Amniotic epithelial cell (primary cell): Measurements from ENCODE around the gene NCAPG2.

Experiments used
- DNase-seq: peaks from one replicate; pipeline ENCODE4 v3.0.0-alpha.2; 2010; ENCODE audit warnings: low read depth

NCAPG2 gene

DNA sequence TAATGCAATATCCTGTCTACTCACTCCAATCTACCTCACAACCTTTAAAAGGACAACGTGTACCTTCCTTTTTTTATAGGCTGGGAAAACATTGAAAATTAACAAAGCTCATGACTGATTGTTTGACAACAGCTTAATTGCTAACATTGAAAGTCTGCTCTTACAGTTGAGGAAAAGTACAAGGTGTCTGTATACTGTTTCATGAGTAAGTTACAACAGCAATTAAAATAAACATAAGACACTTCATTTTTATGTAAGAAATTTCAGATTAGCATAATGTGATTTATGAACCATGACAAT is 28.6 kb upstream of the NCAPG2 start:
- DNase-seq = no peak

DNA sequence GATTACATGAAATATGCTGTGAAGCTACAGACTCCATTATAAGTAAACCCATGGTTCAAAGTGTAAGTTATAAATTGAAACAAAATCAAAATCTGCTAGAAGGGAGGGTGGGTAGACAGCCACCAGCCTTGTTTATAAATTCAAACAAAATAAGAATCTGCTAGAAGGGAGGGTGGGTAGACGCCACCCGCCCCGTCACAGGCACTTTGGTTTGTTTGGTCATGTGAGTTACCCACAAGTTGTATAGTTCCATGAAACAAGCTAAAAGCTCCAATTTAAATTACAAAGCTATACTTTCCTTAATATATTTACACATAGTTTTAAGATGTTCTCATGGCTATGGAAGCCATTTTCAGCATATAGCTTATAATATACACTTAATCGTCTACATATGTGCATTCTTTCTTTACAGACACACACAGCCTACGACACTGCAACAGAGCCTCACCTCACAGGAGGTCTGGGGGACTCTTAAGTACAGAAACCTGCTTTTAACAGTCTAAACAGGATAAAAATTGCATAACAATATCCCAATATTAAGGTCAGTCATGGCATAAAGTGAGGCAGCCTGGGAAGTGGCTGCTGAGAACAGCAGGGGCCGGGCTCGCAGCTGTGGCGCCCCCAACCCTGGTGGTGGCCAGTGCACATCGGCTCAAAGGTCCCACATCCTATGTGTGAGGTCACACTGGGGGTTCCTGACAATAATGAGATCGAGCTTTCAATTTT is 28.1 kb upstream of the NCAPG2 start:
- DNase-seq = no peak

DNA sequence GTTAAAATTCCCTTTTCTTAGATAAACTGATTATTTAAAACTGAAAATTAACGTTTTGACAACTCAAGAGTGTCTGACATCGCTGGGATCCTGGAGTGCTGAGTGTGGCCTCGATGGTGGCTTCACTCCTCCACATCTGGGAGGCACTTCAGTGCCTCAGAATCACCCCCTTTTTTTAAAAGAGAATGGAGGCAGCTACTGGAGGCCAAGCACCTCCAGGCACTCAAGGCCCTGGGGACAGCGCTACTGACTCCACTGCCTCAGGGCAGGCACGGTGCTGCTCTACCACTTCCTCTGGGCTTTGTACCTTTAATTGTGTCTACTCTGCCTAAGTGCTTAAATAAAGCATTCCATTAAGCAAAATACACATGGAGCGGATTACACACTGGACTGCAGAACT is 27.2 kb upstream of the NCAPG2 start:
- no peak for DNase-seq

DNA sequence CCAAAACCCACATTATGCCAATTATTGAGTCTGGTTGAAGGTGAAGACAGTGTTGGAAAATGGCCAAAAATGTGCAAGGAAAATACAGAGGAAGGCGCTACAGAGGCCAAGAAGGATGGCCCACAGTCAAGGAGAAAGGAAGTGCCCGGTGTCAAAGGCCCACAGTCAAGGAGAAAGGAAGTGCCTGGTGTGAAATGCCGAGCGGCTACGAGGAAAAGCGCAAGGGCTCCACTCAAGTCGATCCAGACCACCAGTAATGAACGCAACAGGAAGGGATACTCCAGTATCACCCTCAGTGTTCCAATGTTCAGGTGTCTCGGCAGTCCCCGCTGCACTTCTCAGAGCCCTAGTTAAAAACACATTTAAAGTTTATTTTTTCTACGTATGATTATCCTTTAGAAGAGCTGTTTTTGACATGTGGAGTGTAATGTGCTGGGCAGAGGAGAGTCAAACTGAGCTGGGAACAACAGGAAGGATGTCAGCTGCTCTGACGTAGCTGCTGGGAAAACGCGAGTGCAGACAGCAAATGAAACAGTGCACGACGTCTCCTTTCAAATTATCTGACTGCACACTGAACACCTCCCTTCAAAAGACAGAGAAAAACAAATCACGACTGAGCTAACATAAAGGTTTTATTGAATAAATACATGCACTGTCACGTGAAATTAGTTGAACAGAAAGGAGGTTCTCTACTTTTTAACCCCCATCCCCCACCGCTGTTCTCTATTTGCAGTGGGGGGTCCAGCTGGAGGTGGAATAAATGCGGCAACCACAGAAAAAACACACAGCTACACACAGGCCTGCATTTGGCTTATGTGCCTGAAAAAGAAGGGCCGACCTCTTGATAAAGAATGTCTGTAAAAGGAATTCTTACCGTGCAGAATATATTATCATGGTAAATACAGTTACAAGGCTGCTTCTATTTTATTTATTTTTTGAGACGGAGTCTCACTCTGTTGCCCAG is 26.1 kb upstream of the NCAPG2 start:
- no peak for DNase-seq

DNA sequence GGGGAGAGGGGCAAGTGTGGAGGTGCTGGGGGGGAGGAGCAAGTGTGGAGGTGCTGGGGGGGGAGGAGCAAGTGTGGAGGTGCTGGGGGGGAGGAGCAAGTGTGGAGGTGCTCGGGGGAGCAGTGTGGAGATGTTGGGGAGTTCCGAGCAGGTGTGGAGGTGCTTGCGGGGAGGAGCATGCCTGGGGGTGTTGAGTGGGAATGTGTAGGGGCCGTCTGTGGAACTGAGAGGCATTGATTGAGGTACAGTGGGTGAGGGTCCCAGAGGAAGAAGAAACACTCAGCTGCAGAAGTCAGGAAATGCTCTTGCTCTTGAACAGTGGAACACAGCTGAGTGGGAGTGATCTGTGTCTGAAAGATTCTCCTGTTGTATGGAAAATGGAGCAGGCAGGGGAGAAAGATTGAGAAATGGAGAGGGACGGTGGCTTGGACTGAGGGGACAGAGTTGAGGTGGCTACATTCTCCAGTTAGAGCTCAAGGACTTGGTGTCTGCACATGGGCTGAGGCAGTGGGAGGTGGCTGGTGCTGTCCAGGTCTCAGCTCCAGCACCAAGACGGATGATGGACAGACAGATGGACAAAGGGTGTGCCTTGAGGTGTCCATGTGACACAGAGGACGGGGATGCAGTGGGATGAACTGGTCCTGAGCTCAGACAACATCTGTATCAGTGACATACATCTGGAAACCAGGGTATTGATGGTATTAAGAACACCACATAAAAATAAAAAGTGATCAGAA is 25.2 kb upstream of the NCAPG2 start:
- DNase-seq = no peak

DNA sequence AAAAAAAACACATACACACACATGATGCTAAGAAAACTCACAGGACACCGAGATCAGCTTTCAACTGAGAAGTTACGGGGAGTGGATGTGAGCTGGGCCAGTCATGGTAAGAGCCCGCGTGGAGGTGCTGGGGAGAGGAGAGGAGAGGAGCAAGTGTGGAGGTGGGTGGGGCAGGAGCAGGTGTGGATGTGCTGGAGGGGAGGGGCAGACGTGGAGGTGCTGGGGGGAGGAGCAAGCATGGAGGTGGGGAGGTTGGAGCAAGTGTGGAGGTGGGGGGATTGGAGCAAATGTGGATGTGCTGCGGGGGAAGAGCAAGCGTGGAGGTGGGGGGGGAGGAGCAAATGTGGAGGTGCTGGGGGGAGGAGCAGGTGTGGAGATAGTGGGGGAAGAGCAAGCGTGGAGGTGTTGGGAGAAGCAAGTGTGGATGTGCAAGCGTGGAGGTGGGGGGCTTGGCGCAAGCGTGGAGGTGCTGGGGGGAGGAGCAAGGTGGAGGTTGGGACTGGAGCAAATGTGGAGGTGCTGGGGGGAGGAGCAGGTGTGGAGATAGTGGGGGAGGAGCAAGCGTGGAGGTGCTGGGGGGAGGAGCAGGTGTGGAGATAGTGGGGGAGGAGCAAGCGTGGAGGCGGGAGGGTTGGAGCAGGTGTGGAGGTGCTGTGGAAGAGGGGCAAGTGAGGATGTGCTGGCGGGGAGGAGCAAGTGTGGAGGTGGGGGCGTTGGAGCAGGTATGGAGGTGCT is 24.5 kb upstream of the NCAPG2 start:
- no peak for DNase-seq

DNA sequence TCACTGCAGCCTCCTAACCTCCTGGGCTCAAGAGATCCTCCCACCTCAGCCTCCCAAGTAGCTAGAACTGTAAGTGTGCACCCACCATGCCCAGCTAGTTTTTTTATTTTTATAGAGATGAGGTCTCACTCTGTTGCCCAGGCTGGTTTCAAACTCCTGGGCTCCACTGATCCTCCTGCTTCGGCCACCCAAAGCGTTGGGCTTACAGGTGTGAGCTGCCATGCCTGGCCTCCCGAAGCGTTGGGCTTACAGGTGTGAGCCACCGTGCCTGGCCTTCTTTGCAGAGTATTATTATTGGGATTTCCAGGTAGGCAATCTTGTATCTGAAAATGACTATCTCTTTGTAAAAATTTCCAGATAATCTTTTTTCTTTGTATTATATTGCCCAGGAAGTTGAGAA is 23.1 kb upstream of the NCAPG2 start:
- DNase-seq = no peak

DNA sequence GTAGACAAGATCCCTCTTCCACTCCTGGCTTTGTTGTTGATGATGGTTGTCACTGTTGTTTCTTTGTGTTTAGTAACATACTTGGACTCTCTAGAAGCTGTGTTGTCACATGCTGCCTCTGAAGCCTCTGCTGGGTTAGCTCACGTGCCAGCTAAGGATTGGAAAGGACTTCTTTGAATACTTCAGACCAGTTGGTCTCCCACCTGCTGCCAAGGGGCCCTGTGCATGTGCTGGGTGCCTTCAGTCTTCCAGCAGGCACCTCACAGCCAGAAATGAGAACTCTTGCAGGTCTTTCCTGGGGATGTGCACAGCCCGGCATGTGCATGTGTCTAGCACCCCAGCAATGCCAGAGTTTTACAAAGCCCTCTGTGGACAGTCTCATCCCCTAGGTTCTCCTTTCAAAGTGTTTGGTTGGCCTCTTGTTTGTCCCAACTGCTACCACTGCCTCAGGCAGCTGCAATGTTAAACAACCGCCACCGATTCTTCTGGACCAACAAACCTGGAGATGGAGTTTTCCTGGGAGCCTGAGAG is 21.7 kb upstream of the NCAPG2 start:
- no peak for DNase-seq

DNA sequence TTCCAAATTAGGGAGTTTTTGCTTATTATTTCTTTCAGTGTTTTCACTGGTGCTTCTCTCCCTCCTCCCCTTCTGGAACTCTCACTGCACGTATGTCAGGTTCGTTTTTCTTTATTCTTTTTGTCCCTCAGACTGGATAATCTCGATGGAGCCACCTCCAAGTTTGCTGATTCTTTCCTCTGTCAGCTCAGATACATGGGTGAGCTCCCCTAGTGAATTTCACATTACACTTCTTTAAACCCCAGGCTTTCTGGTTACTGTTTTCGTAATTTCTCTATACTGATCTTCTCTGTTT is 20.8 kb upstream of the NCAPG2 start:
- DNase-seq = no peak

DNA sequence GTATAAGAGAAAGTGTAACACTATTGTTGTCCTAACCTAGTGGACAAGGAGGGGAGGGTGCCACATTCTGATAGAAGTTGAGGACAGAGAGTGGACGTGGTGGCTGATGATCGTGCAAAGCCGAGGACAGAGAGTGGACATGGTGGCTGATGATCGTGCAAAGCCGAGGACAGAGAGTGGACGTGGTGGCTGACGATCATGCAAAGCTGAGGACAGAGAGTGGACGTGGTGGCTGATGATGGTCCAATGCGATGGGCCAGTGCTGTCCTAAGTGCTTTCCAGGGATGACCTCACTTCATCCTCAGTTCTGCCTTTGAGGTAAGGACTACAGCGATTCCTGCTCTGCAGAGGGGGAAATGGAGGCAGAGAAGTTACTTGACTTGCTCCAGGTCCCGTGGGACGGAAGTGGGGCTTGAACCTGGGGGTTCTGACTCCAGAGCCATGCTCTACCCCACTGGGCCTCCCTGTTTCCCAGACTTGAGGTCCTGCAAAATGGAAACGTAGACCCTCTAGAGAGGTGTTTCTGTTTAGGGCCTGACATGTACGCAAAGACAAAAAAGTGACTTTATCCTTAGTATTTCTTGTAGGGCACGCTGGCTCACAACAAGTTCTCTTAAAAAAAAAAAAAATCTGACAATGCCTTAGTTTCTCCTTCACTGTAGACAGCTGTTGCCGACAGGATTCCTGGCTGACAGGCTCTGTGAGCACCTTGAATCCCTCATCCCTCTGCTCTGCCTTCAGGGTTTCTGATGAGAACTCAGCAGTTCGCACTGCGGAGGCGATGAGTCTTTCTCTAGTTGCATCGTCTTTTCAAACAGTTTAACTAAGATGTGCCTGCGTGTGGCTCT is 20.3 kb upstream of the NCAPG2 start:
- DNase-seq = no peak

DNA sequence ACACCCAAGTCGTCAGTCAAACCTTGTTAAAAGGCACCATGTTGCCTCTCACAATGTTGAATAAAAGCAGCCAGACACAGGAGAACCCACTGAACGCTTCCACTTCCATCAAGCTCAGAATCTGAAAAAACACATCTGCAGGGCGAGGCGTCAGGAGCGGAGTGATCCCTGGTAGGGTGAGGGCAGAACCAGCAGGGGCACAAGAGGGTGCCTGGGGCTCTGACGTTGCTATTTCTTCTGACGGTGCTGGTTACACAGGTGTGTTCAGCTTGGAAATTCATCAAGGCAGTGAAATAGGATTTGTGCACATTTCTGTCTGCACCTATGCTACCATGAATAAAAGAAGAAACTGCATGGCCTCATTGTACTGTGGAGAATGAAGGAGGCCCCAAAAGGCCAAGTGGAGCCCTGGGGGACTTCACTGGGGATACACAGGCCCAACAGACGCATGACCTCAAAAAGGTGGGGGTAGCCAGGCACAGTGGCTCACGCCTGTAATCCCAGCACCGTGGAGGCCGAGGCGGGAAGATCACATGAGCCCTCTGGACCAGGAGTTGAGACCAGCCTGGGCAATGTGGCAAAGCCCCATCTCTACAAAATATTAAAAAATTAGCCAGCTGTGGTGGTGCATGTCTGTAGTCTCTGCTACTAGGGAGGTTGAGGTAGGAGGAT is 19.2 kb upstream of the NCAPG2 start:
- DNase-seq = no peak

DNA sequence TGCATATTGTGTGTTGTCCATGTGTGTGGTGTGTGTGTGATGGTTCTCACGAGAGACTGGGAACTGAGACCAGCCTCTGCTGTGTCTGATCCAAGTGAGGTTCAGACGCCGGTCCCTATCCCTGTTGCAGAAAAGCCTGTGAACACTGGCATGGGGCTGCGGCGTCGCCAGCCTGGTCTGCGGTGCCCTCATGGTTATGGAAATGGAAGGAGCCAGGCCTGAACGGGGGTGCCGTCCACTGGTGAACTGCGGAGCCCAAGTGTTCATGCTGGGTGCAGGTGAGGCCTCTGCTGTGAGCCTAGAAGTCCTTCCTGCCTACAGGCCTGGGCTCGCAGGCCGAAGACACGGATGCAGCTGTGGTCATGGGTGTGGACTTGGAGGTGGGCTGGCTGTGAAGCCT is 18.7 kb upstream of the NCAPG2 start:
- DNase-seq = no peak

DNA sequence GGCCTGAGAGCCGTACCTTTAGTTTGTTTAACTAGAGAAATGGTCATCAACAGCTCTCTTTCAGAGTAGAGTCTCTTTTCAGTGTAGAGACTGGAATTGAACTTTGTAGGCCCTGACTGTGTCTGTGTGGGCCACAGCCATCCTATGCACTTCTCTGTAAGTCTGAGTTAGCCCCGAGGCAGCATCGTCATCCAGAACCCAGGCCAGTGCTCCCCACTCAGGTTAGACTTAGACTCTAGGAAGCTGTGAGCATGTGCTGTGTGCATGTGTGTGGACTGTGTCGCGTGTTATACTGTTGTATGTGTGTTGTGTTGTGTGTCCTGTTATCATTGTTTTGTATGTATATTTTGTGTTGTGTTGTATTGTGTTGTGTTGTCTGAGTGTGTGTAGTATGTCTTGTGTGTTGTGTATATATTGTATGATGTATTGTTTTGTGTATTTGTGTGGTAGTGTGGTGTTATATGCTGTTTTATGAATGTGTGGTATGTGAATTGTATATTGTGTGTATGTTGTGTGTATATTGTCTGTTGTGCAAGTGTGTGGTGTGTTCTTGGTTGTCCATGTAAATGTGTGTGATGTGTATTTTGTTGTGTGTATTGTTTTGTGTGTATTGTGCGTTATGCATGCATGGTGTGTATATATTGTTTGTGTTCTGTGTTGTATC is 18.1 kb upstream of the NCAPG2 start:
- no peak for DNase-seq

DNA sequence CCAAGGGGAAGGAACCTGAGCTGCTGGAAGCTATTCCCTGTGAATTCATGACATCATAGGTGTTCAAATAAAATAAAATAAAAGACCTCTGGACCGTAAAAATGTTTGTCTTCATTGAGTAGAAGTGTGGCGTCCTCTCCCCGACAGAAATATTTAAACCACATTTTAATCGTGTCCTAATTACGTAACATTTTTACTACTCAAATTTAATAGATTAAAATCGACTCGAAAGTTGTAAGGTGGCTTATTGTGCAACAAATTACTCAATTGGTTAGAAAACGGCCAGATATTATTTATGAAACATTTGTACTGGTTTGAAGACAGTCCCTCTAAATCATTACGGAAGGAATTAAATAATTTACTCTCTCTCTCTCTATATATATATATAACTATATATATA is 15.5 kb upstream of the NCAPG2 start:
- no peak for DNase-seq

DNA sequence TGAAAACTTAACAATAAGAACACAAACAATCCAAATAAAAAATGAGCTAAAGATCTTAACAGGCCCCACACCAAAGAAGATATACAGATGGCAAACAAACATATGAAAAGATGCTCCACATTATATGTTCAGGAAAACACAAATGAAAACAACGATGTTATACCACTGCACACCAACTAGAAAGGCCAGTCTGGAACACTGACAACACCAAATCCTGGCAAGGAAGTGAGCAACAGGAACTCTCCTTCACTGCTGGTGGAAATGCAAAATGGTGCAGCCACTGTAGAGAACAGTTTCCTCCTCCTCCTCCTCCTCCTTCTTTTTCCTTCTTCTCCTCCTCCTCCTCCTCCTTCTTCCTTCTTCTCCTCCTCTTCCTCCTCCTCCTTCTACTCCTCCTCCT is 12.2 kb upstream of the NCAPG2 start:
- no peak for DNase-seq

DNA sequence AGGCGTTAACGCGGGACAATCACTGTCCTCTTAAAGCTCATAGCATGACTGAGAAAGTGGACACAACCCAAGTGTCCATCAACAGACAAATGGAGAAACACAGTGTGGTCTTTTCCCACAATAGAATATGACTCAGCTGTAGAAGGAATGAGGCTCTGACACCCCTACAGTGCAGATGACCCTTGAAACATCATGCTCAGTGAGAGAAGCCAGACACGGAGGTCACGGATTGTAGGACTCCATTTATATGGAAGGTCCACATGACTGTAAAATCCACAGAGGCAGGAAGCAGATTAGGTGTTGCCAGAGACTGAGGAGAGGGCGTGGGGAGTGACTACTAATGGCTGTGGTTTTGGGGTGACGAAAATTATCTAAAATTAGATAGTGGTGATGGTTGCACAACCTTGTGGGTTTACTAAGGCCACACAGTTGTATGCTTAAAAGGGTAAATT is 6.1 kb upstream of the NCAPG2 start:
- peak; percentile 98 for DNase-seq

DNA sequence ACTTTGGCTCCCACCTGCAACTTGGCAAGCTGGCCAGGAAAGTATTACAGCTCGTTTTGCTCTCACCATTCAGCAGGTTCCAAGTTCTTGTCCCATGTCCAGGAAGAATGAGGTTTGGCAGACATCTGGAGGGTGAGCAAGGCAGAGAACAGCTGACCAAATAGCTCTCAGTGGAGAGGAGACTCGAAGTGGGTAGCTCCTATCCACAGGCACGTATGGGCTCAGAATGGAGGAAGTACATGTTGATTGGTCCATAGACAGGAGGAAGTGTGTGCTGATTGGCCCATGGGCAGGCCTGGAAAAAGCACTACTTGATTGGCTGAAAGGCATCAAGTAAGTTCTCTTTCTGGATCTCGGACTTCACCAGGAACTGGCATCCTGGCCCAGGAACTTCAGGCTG is 3.0 kb upstream of the NCAPG2 start:
- DNase-seq = no peak

DNA sequence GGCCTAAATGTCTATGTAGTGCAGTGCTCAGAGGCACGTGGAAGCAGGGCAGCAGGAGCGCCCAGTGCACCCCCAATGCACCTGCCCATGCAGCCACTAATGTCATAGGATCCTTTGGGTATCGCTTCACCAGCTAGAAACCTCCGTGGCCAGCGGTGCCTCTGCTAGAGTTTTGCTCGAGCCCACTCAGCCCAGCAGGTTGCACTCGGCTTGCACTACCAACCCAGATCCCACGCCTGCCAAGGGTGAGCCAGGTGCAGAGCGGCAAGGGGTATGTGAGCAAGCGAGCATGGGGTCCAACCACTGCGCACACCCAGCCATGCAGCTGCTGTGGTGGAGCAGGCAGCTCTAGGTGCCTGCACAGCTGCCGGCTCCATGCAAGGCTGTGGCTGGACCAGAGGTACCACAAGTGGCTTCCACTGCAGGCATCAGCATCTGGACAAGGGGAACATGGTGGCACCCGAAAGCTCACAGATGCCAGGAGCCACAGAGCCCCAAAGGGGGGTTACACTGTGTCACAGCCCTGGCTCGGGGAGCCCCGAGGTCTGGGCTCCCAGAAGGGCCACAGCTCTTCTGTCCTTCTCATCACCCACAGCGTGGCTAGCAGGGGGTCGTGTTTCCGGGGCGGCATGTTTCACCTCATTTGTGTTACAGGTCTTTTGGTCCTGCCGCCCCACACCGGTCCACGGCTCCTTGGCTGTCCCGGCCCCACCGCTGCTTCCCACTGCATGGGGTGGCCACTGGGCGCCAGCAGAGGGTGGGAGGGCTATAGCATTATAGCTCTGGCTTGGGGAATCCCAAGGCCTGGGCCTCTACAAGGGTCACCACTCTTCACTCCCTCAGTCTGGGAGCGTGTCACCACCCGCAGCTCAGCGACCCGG is 2.3 kb upstream of the NCAPG2 start:
- DNase-seq = no peak

DNA sequence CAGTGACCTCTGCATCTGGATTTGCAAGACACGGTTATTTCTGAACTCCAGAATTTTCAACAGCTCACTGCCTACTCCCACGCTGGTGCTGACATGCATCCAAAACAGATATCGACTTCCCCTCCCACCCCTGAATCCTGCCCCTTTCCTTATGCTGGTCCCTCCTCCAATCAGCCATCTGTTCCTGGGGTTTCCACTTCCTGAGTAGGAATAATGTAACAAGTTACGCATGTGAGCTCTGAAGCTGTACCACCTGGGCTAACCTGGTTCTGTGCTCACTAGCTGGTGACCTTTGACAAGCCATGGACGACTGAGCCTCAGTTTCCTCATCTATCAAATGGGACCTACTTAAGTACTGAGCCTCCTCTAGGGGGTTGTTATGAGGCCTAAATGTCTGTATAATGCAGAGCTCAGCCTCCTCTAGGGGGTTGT is 1.7 kb upstream of the NCAPG2 start:
- DNase-seq = no peak
